HCT116 (cell line): ENCODE data around the gene HEMK1.

Source experiments
- ATF3 ChIP-seq: IDR thresholded peaks from 2 replicates; pipeline ENCODE4 v1.6.1; 2012
- CTCF ChIP-seq, 3 experiments: fragments of 200-600 bp in 1 of 3; sonication (generic) in 1 of 3; IDR thresholded peaks in 2 of 3; conservative IDR thresholded peaks in 1 of 3; 2 replicates each; pipeline ENCODE4 v1.5.1; 2012 to 2017; ENCODE audit warnings: low read depth in 2 of 3, low read length in 2 of 3, antibody characterized with exemption in 1 of 3, borderline replicate concordance in 1 of 3, control low read depth in 1 of 3, mild to moderate bottlenecking in 1 of 3, mixed read lengths in 1 of 3, mixed run types in 1 of 3, moderate library complexity in 1 of 3; ENCODE audit not compliant: insufficient read depth in 1 of 3
- EZH2 ChIP-seq: fragments of 200-600 bp; sonication (generic); IDR thresholded peaks from 2 replicates; pipeline ENCODE4 v1.6.1; 2017; ENCODE audit warnings: antibody characterized with exemption, mixed run types
- POLR2A ChIP-seq: IDR thresholded peaks from 2 replicates; pipeline ENCODE4 v1.7.0; 2011; ENCODE audit warnings: borderline replicate concordance; ENCODE audit not compliant: insufficient read depth, insufficient read length; ENCODE audit errors: extremely low read depth
- POLR2AphosphoS5 ChIP-seq: IDR thresholded peaks from 2 replicates; pipeline ENCODE4 v1.6.1; 2011; ENCODE audit warnings: mild to moderate bottlenecking, low read depth, low read length, moderate library complexity
- RAD21 ChIP-seq: IDR thresholded peaks from 2 replicates; pipeline ENCODE4 v1.6.1; 2012; ENCODE audit warnings: low read depth, mild to moderate bottlenecking
- REST ChIP-seq: IDR thresholded peaks from 2 replicates; pipeline ENCODE4 v1.6.1; 2012; ENCODE audit warnings: low read depth
- TCF7L2 ChIP-seq: IDR thresholded peaks from 2 replicates; pipeline ENCODE4 v1.7.0; 2011; ENCODE audit warnings: borderline replicate concordance, inconsistent platforms; ENCODE audit not compliant: insufficient read depth, insufficient read length; ENCODE audit errors: extremely low read depth
- YY1 ChIP-seq: IDR thresholded peaks from 2 replicates; pipeline ENCODE4 v1.6.1; 2011; ENCODE audit warnings: low read length, low read depth, moderate library complexity, mild to moderate bottlenecking; ENCODE audit not compliant: insufficient replicate concordance; ENCODE audit errors: extremely low read depth
- ZBTB33 ChIP-seq: IDR thresholded peaks from 2 replicates; pipeline ENCODE4 v1.6.1; 2011; ENCODE audit warnings: mild to moderate bottlenecking, low read length, moderate library complexity; ENCODE audit not compliant: insufficient replicate concordance; ENCODE audit errors: extremely low read depth
- ZFX ChIP-seq: fragments of 450-650 bp; IDR thresholded peaks from 2 replicates; pipeline ENCODE4 v1.6.1; 2017

GRCh38 chr3:50545781-50546180, 23.5 kb upstream of the HEMK1 start:
- TF ChIP-seq EZH2 (no peak), CTCF (IDR thresholded peaks at IDR 0.05 in 2 of 3, conservative IDR thresholded peaks at IDR 0.05 in 1 of 3; ENCODE audit: borderline replicate concordance in 1 of 3, insufficient read depth in 1 of 3, low read depth in 2 of 3, low read length in 2 of 3) (no peak), REST (no peak), POLR2AphosphoS5 (no peak), YY1 (no peak), ZBTB33 (no peak), RAD21 (no peak), TCF7L2 (no peak), POLR2A (no peak), ZFX (no peak), ATF3 (no peak)
